ENCODE data around the gene AGXT.

The AGXT gene

DNA sequence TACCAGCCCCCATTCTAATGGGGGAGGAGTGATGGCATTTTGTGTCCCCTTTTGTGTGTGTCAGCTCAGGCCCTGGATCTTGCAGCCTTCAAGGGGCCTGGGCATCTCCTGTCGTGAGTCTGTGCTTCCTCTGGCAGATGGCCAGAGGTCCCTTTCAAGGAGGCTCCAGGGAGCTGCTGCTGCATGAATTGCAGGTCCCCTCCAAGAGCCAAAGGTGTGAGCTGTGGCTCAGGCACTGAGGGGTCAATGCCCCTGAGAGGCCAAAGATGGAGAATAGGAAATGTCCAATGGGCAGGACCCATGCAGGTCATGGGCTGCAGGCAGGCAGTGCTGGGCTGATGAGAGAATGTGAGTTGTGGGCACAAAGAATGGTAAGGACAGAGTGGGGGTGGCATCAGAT lies 16.9 kb downstream of the AGXT start:
- no peak for DNase-seq (ENCODE audit: low read depth in 3 of 3)

DNA sequence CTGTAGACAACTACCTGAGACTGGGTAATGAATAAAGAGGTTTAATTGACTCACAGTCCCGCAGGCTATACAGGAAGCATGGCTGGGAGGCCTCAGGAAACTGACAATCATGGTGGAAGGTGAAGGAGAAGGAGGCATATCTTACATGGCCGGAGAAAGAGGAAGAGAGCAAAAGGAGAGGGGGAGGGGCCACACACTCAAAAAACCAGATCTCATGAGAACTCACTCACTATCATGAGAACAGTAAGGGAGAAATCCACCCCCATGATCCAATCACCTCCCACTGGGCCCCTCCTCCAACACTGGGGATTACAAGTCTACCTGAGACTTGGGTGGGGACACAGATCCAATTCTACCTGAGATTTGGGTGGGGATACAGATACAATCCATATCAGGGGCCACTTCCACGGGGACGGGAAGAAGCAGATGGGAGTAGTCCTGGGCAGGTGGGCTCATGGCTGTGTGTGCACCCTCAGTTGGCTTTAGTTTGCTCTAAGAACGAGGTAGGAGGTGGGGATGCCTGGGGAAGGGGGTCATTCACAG lies 17.5 kb downstream of the AGXT start:
- no peak for DNase-seq (ENCODE audit: low read depth in 3 of 3)

DNA sequence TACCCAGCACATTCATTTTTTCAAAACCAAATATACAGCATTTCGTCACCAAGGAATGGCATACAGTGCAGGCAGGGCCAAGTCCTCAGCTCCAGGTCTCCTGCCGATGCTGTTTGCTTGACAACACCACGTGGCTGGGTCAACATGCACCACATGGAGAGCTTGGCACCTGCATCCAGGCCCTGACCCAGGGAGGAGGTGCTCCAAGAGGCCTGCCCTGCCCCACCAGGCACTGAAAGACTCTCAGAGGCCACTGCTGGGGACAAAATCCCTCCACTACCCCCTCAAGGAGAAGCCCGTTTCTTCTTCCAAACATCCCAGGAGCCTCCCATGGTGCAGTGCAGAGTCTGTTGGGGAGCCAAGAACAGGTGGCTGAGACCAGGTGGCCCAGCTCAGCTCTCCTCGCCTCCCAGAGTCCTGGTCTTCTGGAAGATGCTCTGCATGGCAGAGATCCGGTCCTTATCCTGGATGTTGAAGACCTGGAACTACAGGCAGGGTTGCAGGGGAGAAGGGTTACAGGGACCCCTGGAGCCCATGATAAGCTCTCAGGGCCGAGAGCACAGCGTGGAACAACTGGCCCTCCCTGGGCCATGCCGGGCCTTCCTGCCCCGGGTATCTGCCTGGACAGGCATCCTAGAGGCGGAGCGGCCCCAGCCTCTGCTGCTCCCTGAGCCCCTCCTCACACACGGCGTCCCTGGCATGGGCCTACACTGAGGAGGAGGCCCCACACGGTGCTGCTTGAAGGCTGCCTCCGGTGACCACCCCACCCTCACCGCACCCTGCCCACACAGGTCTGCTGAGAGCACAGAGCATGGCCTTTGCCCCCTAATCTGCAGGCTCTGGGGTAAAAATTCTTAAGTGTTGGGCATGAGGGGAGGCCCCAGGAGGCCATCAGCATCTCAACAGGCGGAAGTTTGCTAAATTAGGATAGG lies 18.3 kb downstream of the AGXT start:
- DNase-seq (ENCODE audit: low read depth in 3 of 3) = no peak

DNA sequence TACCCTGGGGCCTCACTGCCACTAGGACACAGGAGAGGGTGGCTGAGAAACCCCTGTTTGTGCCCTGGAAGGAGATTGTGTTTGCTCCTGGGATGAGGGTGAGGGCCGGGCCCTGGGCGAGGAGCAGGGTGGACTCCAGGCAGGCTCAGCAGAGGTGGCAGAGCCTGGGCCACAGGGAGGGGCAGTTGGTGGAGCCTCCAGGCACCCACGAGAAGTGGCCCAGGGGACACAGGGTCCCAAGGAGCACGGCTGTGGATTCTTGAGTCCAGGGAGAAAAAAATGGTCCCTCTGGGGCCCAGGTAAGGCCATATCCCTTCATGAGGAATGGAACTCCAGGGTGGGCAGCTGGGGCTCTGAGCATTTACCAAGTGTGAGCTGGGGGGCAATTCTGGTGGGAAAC lies 19.0 kb downstream of the AGXT start:
- no peak for DNase-seq (ENCODE audit: low read depth in 3 of 3)

DNA sequence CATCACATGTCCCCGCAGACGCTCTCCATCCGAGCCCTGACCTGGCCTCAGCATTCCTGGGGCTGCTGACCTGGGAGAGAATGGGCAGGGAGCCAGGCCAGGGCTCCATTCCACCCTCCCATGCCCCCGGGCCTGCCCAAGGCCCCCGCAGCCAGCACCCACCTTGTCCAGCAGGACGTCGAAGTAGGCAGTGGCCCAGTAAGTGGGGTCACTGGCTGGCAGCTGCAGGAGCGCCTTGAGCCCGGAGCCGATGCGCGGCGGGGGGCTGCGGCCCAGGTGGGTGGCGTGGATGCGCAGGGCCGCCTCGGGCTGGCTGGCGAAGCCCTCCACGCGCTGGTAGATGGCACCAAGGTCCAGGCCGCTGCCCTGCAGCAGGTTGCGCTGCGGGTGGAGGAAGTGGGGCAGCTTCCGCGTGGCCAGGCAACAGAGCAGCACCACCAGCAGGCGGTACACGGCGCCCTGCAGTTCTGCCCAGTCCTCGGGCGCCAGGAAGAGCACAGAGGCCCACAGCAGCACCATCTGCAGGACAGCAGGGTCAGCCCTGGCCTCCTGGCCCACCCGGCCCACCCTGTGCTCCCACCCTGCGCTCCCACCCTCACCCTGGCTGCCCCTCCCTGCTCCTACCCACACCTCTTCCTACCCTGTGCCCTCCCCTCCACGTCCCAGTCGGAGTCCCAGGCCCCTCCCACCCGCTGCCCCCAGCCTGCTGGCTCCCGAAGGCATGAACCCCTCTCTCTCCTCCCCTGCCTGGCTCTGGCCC lies 19.7 kb downstream of the AGXT start:
- no peak for DNase-seq (ENCODE audit: low read depth in 3 of 3)

DNA sequence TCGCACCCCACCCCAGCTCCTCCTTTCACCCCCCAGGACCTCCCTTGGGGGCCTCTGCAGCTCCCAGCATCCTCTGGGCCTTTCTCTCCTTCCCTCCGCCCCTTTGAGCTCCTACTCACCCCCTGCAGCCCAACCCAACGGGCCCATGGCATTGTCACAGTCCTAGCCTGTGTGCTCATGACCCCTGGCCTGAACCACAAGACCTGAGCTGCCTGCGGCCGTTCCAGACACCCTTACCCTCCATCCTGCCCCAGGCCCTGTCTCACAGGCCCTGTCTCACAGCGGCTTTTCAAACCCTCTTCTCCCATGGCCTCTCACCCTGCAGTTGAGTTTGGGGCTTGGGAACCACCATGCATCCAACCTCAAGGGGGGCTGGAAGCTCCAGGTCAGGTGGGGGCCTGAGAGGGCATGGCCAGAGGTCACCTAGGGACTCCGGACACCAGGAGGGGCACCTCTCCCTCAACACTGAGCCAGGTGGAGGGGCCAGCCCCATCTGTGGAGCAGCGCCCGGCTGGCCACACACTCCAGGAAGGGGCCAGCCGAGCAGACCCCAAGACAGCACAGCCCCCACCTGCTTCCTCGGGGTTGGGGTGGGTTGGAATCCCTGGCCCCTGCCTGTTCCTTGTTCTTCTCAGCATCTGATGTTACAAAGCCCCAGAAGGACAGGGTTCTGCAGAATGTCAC lies 20.4 kb downstream of the AGXT start:
- no peak for DNase-seq (ENCODE audit: low read depth in 3 of 3)

DNA sequence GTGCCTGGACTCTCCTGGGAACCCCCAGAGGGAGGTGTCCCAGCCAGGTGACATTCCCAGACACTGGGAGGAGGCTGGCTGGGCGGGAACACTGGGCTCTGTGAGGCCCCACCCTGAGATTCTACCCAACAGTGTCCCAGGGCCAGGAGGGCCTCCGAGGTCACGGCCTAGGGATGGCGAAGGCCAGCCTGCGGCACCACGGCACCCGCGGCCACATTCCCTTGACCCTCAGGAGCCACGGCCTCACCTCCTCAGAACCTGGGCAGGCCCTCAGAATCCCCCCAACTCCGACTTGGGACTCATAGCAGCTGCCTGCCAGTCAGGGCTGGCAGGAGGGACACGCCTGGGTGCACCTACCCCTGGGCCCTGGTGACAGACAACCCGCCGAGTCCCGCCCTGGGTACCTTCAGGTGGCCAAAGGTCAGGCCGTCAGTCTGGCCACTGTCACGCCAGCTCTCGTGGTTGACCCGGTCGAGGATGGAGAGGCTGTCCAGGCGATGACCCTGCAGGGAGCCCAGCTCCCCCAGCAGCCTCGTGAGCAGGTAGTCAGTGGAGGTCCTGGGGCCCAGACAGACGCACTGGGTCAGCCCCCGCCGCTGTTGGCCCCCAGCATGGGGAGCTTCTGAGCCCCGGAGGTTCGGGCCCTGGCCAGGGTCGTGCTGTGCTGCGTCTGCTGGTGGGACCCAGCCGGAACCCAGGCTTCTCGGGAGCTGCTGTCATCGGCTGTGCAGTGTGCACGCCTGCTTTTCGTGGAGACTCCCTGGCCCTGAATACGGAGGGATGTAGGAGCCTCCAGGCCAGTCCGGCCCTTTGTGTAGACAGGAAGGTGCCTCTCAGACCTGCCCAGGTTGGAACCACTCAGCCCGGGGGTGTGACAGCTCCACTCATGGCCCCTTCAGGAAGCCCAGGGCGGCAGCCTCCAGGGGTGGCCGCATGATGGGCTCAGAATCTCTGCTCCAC lies 21.3 kb downstream of the AGXT start:
- no peak for DNase-seq (ENCODE audit: low read depth in 3 of 3)

DNA sequence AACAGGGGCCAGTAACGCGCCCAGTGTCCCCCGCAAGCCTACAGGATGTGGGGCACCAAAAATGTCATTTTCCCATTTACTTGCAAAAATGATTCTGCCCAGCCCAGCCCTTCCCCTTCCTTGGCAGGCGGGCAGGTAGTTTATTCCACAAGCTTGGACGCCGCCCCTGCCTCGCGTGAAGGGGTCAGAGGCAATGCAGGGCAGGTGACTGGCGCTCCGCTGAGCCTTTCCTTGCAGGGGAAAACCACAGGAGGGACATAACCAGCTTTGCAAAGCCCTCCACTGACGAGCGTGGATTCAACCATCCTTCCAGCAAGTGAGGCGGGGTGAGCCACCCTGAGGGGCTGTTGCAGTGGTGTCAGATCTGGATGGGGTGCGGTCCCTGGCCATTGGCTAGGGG lies 22.1 kb downstream of the AGXT start:
- no peak for DNase-seq (ENCODE audit: low read depth in 3 of 3)

DNA sequence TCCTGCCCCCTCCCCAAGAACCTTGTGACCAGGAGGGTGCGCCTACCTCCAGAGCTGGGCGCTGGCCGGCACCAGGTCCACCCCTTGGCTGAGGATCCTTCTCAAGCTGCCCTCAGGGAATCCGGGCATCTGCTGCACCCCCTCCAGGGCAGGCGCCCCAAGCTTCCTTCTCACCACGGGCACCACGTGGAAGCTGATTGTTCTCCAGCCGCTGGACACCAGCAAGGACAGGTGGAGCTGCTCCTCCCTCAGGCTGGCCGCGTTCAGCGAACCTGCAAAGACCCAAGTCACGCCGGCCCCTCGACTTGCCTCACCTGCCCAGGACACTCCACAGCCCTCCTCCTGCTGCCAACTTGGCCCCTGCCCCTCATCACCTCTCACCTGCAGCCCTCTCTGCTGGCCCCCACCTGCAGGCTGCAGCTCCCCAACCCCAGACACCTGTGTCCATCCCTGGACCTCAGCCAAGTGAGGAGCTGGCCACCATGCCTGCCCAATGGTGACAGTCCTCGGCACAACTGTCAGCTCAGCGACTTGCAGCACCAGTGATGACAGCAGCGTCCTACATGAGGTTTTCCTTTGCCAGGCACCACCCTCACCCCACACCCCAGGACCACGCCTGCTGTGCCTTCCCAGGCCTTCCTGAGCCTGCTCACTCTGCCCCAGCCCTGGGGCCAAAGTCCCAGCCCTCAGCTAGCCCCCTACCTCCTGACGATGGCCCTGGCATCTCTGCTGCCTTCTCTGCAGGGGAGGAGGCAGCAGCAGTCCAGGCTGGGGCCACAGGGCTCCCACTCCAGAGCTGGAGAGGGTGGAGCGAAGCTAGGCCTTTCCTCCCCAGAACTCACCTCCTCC lies 23.1 kb downstream of the AGXT start:
- DNase-seq (ENCODE audit: low read depth in 3 of 3) = no peak

DNA sequence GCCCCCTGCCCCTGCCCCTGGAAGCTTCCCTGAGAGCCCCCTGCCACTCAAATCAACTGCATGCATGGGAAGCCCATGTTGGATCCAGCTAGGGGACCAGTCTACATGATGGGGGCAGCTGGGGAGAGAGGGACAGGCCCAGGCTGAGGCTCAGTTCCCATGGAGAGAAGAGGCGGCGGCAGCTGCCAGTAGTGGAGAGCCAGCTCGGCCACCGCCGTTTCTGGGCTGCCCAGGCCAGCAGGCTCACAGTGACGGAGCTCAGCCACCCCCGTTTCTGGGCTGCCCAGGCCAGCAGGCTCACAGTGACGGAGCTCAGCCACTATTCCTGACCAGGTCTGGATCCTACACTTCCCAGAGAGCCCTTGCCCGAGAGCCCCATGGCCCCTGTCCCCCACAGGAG lies 23.7 kb downstream of the AGXT start:
- no peak for DNase-seq (ENCODE audit: low read depth in 3 of 3)

DNA sequence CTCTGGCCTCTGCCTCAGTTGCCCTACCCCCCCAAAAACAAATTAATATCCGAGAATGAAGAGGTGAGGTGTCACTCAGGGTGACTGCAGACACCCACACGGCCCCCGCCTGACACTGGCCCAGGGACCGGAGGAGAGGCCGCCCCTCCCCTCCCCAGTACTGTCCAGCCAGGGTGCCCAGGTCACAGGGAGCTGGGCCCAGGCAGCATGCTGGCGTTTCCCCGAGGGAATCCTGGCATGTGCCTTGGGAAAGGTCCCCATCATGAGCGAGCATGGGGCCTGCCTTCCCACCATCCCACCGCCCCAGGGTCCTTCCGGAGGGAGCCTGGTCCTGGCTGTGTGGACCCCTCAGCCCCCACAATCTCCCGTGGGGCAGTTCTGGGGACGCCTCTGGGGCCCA lies 24.3 kb downstream of the AGXT start:
- DNase-seq (ENCODE audit: low read depth in 3 of 3) = no peak

DNA sequence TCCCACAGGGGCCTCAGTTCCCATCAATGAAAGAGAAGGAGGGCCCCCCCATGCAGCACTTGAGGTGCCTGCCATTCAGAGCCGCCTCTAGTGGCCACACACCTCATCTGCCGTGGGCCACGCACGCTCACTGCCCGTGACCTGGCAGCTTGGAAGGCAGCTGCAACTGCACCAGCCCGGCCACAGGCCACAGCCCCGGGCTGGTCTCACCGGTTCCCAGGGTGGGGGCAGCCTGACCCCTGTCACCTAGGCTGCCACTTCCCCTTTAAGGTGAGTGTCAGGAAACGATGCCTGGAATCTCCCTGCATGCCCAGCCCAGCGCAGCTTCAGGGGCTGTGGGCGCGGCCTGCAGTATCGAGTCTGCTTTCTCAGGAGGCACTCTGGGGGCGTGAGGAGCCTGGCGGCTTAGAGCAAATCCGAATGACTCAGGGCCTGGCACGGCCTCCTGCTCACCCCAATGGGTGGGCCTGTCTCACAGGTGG lies 24.8 kb downstream of the AGXT start:
- DNase-seq (ENCODE audit: low read depth in 3 of 3) = peak; percentile 2 to 74 (median 45)

DNA sequence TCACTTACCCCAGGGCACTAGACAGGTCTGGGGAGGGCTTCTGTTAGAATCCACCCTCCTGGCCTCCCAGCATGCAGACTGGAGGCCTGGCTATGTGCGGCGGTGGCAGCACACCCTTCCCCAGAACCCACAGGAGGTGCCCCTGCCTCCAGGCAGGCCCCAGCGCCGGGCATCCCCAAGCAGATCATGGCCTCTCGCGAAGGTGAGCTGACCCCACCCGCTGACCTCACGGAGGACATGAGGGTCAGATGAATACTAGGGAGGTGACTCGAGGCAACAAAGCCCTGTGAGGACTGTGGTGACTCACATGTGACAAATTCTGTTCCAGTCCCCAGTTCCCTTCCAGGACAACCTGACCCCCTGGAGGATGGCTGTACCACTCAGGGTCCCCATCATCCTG lies 25.4 kb downstream of the AGXT start:
- no peak for DNase-seq (ENCODE audit: low read depth in 3 of 3)

DNA sequence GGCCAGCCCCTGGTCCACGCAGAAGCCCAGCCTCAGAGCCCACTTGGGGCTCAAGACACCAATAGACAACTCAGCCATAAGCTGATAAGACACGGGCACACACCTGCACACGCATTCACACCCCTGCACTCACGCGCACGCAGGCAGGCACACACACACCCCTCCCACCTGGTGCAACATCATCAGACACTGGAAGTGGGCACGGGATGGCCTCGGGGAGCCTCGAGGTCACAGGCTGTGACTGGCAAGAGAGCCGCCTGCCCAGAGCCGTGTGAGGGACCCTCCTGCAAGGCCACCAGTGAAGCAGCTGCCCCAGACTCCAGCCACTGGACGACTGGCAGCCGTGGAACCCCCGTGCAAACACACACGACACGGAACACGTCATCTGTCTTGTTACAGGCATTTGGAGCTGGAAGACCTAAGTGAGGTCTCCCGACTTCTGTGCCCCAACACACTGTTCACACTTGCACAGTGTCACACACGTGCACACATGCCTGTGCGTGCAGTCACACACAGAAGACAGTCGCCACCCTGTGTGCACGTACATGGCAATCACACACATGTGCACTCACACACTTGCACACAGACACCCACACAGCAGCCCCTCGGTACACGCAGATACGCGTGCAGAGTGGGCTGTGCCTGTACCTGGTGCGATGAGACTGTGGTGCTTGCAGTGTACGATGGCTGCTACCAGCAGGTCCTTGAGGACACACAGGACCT lies 26.4 kb downstream of the AGXT start:
- no peak for DNase-seq (ENCODE audit: low read depth in 3 of 3)

DNA sequence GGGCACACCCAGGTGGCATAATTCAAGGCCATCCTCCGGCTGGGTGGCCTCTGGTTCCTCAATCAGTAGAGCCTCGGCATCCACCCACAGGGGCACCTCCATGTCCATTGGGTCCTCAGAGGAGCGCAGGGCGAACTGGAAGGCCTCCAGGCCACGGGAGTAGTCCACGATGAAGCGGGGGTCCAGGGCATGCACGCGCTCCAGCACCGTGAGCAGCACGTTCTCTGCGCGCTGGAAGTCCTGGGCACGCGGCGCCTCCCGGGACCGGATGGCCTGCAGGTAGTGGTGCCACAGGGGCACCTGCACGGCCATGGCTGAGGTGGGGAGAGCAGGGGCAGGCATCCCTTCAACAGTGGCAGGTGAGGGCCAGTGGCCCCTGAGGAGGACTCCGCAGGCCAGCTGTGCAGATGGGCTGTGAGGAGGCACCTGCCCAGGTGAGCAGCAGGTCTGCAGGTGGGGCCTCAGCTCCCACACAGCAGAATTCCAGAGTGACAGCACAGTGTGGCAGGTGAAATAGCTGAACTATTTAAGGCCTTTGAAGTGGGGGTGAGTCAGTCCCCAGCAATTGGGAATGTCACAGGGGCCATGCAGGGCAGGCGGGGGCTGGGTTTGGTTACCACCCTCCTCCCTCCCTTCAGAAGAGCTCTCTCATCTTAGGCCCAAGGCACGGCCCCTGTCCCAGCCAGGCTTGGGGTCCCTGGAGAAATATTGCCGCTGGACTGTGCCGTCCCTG lies 27.2 kb downstream of the AGXT start, which contains the start of gene MAB21L4:
TSS of gene MAB21L4 (minus strand) at position 501 of the 733 bp plus-strand sequence. CDS start at position 342, 159 bp downstream.
- no peak for DNase-seq (ENCODE audit: low read depth in 3 of 3)

DNA sequence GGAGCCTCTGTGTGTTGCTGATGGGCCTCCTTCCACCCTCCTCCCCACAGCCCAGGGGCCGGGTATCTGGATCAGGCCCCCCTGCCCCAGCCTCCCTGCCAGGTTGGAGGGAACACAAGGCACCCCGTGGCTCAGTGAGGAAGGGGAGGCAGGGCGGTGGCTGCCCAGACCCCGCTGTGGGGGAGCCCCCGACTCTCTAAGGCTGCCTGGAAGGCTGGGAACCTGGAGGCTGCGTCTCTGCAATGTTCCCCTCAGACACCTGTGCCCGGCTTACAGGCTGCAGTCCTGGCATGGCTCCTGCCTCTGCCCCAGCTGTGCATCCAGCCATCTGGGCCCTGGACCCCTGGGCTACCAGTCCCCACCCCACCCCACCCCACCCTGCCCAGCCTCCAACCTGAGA lies 27.8 kb downstream of the AGXT start:
- DNase-seq (ENCODE audit: low read depth in 3 of 3) = no peak

DNA sequence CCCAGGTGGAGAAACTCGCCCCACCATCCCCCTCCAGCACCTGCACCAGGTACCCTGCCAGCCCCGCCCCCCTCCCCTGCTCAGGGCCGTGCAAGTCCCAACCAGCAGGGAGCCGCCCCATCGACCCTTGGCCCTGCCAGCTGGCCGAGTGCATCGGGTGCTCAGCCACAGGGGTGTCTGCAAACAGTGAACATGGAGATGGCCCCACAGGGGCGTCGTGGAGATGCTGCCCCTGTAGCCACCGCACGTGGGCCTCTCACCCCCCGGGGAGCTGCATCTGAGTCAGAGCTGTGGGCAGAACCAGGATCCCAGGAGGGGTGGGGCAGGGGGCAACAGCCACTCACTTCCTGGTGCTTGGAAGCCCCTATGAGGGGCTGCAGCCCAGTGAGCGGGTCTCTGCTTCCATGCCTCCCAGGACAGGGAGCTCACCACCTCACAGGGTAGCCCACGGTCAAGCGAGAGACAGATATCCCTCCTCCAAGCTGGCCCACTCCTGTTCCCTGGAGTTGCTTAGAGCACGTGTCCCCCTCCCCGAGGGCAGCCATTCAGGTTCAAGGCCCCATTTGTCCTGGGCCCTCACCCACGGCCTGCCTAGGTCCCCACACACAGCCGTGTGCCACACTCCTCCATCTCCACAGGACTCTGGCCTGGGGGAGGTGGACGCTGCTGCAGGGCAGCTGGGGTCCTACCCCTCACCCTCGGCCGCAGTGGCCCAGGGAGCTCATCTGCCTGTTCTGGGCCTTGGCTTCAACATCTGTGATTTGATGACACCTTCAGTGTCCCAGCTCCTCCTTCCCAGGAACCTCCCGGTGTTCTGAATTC lies 28.5 kb downstream of the AGXT start:
- DNase-seq (ENCODE audit: low read depth in 3 of 3) = no peak
